HepG2 (cell line): ENCODE measurements around the gene RGS14. TPM values are rescaled to one million over a fixed set of nuclear protein-coding genes. Genes with fewer than 3 reads are reported as not detected.
A peak's percentile ranks its signal among the peaks of the same experiment; 100 is the strongest.

Source experiments
- ATAC-seq: fragments of 200-7000 bp; cut with Tn5 transposase; 3 replicates; pipeline ENCODE4 v1.9.1; 2020; ENCODE audit warnings: mild to moderate bottlenecking, moderate library complexity
- BruUV-seq: library from RNA; stranded (reverse); fragments of 400-500 nt; replicated peaks from 2 replicates; lab custom pipeline; 2021; lab: Mats Ljungman, UMichigan
- CTCF ChIA-PET: fragments of 300-600 bp; formaldehyde crosslinking; extraction: SDS; loops from one replicate; lab custom pipeline; 2021; ENCODE audit warnings: low total read pairs, inconsistent platforms, low intra/inter-chr PET ratio; lab: Yijun Ruan, JAX
- POLR2A ChIA-PET: fragments of 350-600 bp; sonication (Branson Sonifier 250); formaldehyde crosslinking; loops from one replicate; lab custom pipeline; 2020; ENCODE audit warnings: antibody characterized with exemption, inconsistent platforms; lab: Yijun Ruan, JAX
- DNase-seq: peaks from one replicate; pipeline ENCODE4 v3.0.0-alpha.2; 2015; ENCODE audit warnings: low spot score
- FAIRE-seq: peaks from 3 replicates; lab custom pipeline; 2011; peaks lifted over from hg19 to GRCh38; lab: Jason Lieb, UNC
- H2AFZ ChIP-seq: one replicate; pipeline ENCODE4 v1.6.1; 2011; ENCODE audit warnings: low read length, inconsistent platforms
- H3K27ac ChIP-seq: fragments of 300-600 bp; 3 replicates; pipeline ENCODE4 v1.8.0; 2011; ENCODE audit warnings: mixed run types, mild to moderate bottlenecking, mixed read lengths, low read length, inconsistent platforms; ENCODE audit not compliant: insufficient read depth; ENCODE audit errors: extremely low read length
- H3K27me3 ChIP-seq, 2 experiments: fragments of 200-600 bp in 1 of 2; 2 replicates in 1 of 2; 3 replicates in 1 of 2; pipeline versions ENCODE4 v1.6.0 to v1.8.0; 2011; ENCODE audit warnings: low read length in 2 of 2, mild to moderate bottlenecking in 2 of 2, moderate library complexity in 2 of 2, inconsistent platforms in 1 of 2; ENCODE audit not compliant: insufficient read depth in 2 of 2, control insufficient read depth in 1 of 2
- H3K36me3 ChIP-seq, 2 experiments: fragments of 200-600 bp in 1 of 2; replicated peaks in 1 of 2; 2 replicates in 1 of 2; 3 replicates in 1 of 2; pipeline versions ENCODE4 v1.5.1 to v1.8.0; 2011; ENCODE audit warnings: low read length in 2 of 2, inconsistent platforms in 1 of 2; ENCODE audit not compliant: insufficient read depth in 2 of 2, control insufficient read depth in 1 of 2
- H3K4me1 ChIP-seq: 2 replicates; pipeline ENCODE4 v1.5.1; 2012; ENCODE audit warnings: low read length, inconsistent platforms; ENCODE audit not compliant: insufficient read depth
- H3K4me2 ChIP-seq: 2 replicates; pipeline ENCODE4 v1.6.0; 2011; ENCODE audit warnings: low read depth, low read length, inconsistent platforms
- H3K4me3 ChIP-seq, 3 experiments: fragments of 200-600 bp in 1 of 3; sonication (generic), shearing (Covaris generic) in 1 of 3; replicated peaks in 1 of 3; 2 replicates each; pipeline ENCODE4 v1.5.1; 2011 to 2016; ENCODE audit warnings: low read length in 3 of 3, inconsistent platforms in 2 of 3, low read depth in 2 of 3, mild to moderate bottlenecking in 2 of 3, control low read depth in 1 of 3, mixed read lengths in 1 of 3; ENCODE audit not compliant: insufficient read depth in 1 of 3
- H3K79me2 ChIP-seq: one replicate; pipeline ENCODE4 v1.6.1; 2011; ENCODE audit warnings: low read length, inconsistent platforms; ENCODE audit not compliant: insufficient read depth
- H3K9ac ChIP-seq: 2 replicates; pipeline ENCODE4 v1.6.0; 2011; ENCODE audit warnings: mild to moderate bottlenecking, low read depth, low read length, inconsistent platforms; ENCODE audit not compliant: insufficient read depth
- H3K9me3 ChIP-seq: 2 replicates; pipeline ENCODE4 v1.5.1; 2012; ENCODE audit warnings: mild to moderate bottlenecking, low read length
- H4K20me1 ChIP-seq: 2 replicates; pipeline ENCODE4 v1.6.0; 2011; ENCODE audit warnings: inconsistent platforms, mild to moderate bottlenecking, low read length, moderate library complexity; ENCODE audit not compliant: insufficient read depth
- AGO2 ChIP-seq: fragments of 200-400 bp; formaldehyde crosslinking; optimal IDR thresholded peaks from 2 replicates; pipeline ENCODE3; 2017; ENCODE audit warnings: mild to moderate bottlenecking, low read depth, low read length, moderate library complexity
- ARNT2 ChIP-seq: sonication (generic); formaldehyde crosslinking; IDR thresholded peaks from 2 replicates; pipeline ENCODE4 v1.8.0; 2022; ENCODE audit warnings: mild to moderate bottlenecking, low read depth, missing genetic modification reagents, moderate library complexity
- FOXA3 ChIP-seq: IDR thresholded peaks from 2 replicates; pipeline ENCODE4 v1.6.1; 2016; ENCODE audit warnings: missing genetic modification reagents, missing compliant biosample characterization
- HOXA5 ChIP-seq: sonication (generic); formaldehyde crosslinking; IDR thresholded peaks from 2 replicates; pipeline ENCODE4 v1.4.0; 2020; ENCODE audit warnings: missing genetic modification reagents
- KAT8 ChIP-seq: IDR thresholded peaks from 2 replicates; pipeline ENCODE4 v1.6.1; 2016; ENCODE audit warnings: missing genetic modification reagents, missing compliant biosample characterization
- NR2F2 ChIP-seq: IDR thresholded peaks from 2 replicates; pipeline ENCODE4 v1.6.1; 2012; ENCODE audit warnings: low read depth, inconsistent platforms, borderline replicate concordance
- NR2F6 ChIP-seq, 2 experiments: IDR thresholded peaks; 2 replicates each; pipeline ENCODE4 v1.6.1; 2016; ENCODE audit warnings: antibody characterized with exemption in 1 of 2, mild to moderate bottlenecking in 1 of 2
- SMC3 ChIP-seq: IDR thresholded peaks from 2 replicates; pipeline ENCODE4 v1.6.1; 2011; ENCODE audit warnings: low read length, improper control_type of control experiment
- TFE3 ChIP-seq: IDR thresholded peaks from 2 replicates; pipeline ENCODE4 v1.6.1; 2016
- ZBTB1 ChIP-seq: sonication (generic); formaldehyde crosslinking; IDR thresholded peaks from 2 replicates; pipeline ENCODE4 v1.4.0; 2020; ENCODE audit warnings: missing genetic modification reagents, borderline replicate concordance
- ZBTB33 ChIP-seq: sonication (generic); formaldehyde crosslinking; IDR thresholded peaks from 2 replicates; pipeline ENCODE4 v1.4.0; 2020; ENCODE audit warnings: missing genetic modification reagents
- ZBTB7A ChIP-seq: sonication (generic); formaldehyde crosslinking; IDR thresholded peaks from 2 replicates; pipeline ENCODE4 v1.8.0; 2022; ENCODE audit warnings: mild to moderate bottlenecking, missing genetic modification reagents
- ZNF326 ChIP-seq: sonication (generic); formaldehyde crosslinking; IDR thresholded peaks from 2 replicates; pipeline ENCODE4 v1.4.0; 2020; ENCODE audit warnings: missing genetic modification reagents, borderline replicate concordance
- ZNF431 ChIP-seq: sonication (generic); formaldehyde crosslinking; IDR thresholded peaks from 2 replicates; pipeline ENCODE4 v1.9.0; 2022; ENCODE audit warnings: missing genetic modification reagents, low read depth, mild to moderate bottlenecking, borderline replicate concordance
- ZNF740 ChIP-seq: sonication (generic); formaldehyde crosslinking; IDR thresholded peaks from 2 replicates; pipeline ENCODE4 v1.4.0; 2020; ENCODE audit warnings: missing genetic modification reagents
- WGBS: methylation state at CpG from one replicate; pipeline ENCODE4 v1.1.6; 2017; ENCODE audit warnings: low lambda C conversion rate; 5-methylcytosine and 5-hydroxymethylcytosine counted together
- in situ Hi-C: cut with HindIII; loops from 2 replicates; pipeline ENCODE4 v1.10.0; 2017; ENCODE audit warnings: low pct_unique_long_range_greater_than_20kb; ENCODE audit not compliant: extremely low pct_ligation_motif_present
- intact Hi-C: fragments of 100-400 bp; cut with micrococcal nuclease; formaldehyde crosslinking; loops from one replicate; pipeline ENCODE4 v1.10.0; 2022; ENCODE audit not compliant: unreplicated experiment
- polyA plus RNA-seq, 8 experiments: library from polyadenylated mRNA; depleted of rRNA in 3 of 8; stranded (reverse) in 7 of 8; unstranded in 1 of 8; fragments of >200 nt; fragmentation: Illumina TruSeq in 4 of 8; extraction: Trizol in 4 of 8; gene quantifications; 2 replicates each; pipeline versions ENCODE4 v1.2.1 to v1.2.3, GENCODE V29; 2011 to 2016; ENCODE audit warnings: low read depth in 4 of 8, missing spikeins in 1 of 8, mixed read lengths in 1 of 8; ENCODE audit not compliant: insufficient read depth in 1 of 8
- total RNA-seq, 5 experiments: library from RNA; depleted of rRNA; stranded (reverse); fragments of >200 nt; fragmentation: Illumina TruSeq; extraction: Trizol; gene quantifications; 2 replicates each; pipeline ENCODE4 v1.2.3, GENCODE V29; 2016; ENCODE audit warnings: low read depth in 1 of 5
- TF ChIP-seq, protein P1 (sequence below): sonication (generic); formaldehyde crosslinking; IDR thresholded peaks from 2 replicates; pipeline ENCODE4 v1.4.0; 2020; ENCODE audit warnings: missing genetic modification reagents
- TF ChIP-seq, protein P2 (sequence below): sonication (generic); formaldehyde crosslinking; IDR thresholded peaks from 2 replicates; pipeline ENCODE4 v1.4.0; 2020; ENCODE audit warnings: missing genetic modification reagents

The RGS14 gene
- total and polyA plus RNA-seq, 2 of the 13 experiments (the other 11 are each of a cell fraction or from before 2014, with no cell fraction given) = 11.1 to 17.2 TPM

GRCh38 chr5:177382423-177383029, 24.8 kb downstream of the RGS14 start:
- POLR2A ChIA-PET = interaction anchor here (0.7 to 3.0 kb wide), 6 partner anchors 11 to 72 kb away, joined by 3 to 19 read pairs (median 4); partner anchors contain the start of genes GRK6 and LMAN2
- no peak overlapping the region for H3K27ac ChIP-seq
- TF ChIP-seq ARNT2 (CRISPR knock-in tag) (0 out of 2 replicates have a peak, but pooled peaks have one; percentile 32), KAT8 (CRISPR knock-in tag) (0 out of 2 replicates have a peak, but pooled peaks have one; percentile 19), ZBTB33 (CRISPR knock-in tag) (peak; percentile 87), SMC3 (peak; percentile 43; the same call in 1 of the 2 replicates), ZNF431 (no peak), NR2F2 (no peak), ZNF740 (peak; percentile 82; the same call in 1 of the 2 replicates), TFE3 (CRISPR knock-in tag) (0 out of 2 replicates have a peak, but pooled peaks have one; percentile 13), ZBTB7A (no peak), ZBTB1 (CRISPR knock-in tag) (no peak), FOXA3 (0 out of 2 replicates have a peak, but pooled peaks have one; percentile 9), ZNF326 (no peak), NR2F6 (IDR thresholded peaks at IDR 0.05) (no peak), NR2F6 (CRISPR knock-in tag; IDR thresholded peaks at IDR 0.05) (peak; percentile 16; the same call in 1 of the 2 replicates), HOXA5 (CRISPR knock-in tag) (no peak), AGO2 (no peak)
- TF ChIP-seq, protein P1, sequence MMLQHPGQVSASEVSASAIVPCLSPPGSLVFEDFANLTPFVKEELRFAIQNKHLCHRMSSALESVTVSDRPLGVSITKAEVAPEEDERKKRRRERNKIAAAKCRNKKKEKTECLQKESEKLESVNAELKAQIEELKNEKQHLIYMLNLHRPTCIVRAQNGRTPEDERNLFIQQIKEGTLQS (CRISPR knock-in tag) = no peak
- TF ChIP-seq, protein P2, sequence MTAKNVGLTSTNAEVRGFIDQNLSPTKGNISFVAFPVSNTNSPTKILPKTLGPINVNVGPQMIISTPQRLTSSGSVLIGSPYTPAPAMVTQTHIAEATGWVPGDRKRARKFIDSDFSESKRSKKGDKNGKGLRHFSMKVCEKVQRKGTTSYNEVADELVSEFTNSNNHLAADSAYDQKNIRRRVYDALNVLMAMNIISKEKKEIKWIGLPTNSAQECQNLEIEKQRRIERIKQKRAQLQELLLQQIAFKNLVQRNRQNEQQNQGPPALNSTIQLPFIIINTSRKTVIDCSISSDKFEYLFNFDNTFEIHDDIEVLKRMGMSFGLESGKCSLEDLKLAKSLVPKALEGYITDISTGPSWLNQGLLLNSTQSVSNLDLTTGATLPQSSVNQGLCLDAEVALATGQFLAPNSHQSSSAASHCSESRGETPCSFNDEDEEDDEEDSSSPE = 0 out of 2 replicates have a peak, but pooled peaks have one; percentile 36

More at GRCh38 chr5:177382423-177383029, 24.8 kb downstream of the RGS14 start:
- DNase-seq = no peak
- Histone ChIP-seq H3K27me3 (peaks cover 7 to 16% of the 10 kb centered on the region in 2 experiments; a peak in 3 of 5 replicates), H3K4me3 (no peak overlapping the region), H3K79me2 (no peaks in the 10 kb centered on the region), H3K9me3 (no peaks in the 10 kb centered on the region), H3K4me1 (peaks cover 72% of the 10 kb centered on the region), H3K4me2 (peak overlapping the region; percentile 21; the same call in 1 of the 2 replicates), H4K20me1 (no peaks in the 10 kb centered on the region), H3K36me3 (no peaks in the 10 kb centered on the region), H3K9ac (no peak overlapping the region), H2AFZ (no peak overlapping the region)
- intact Hi-C loops (no loop called here), in situ Hi-C loops (no loop called here)
- FAIRE-seq = peak; percentile 8
- 79% methylated on average over 6 of the region's 11 CpGs for WGBS
- CTCF ChIA-PET = interaction anchor here (1.6 kb wide), 1 partner anchor 12 kb away, joined by 9 read pairs; no protein-coding TSS in a partner anchor
- ATAC-seq = peak; percentile 10
- BruUV-seq = no TSS peak
